GM21526 (cell line): ENCODE data around the gene PGA5.
"Not testable (repeated sequence)": the region's sequence is repeated elsewhere in the genome, so short reads cannot be mapped to it uniquely, and the experiment has no call there.

Experiments used
- ATAC-seq: cut with Tn5 transposase; IDR thresholded peaks from one replicate; pipeline ENCODE4 v1.9.1; 2021; ENCODE audit warnings: moderate library complexity; ENCODE audit not compliant: unreplicated experiment, low FRiP score

Gene PGA5

DNA sequence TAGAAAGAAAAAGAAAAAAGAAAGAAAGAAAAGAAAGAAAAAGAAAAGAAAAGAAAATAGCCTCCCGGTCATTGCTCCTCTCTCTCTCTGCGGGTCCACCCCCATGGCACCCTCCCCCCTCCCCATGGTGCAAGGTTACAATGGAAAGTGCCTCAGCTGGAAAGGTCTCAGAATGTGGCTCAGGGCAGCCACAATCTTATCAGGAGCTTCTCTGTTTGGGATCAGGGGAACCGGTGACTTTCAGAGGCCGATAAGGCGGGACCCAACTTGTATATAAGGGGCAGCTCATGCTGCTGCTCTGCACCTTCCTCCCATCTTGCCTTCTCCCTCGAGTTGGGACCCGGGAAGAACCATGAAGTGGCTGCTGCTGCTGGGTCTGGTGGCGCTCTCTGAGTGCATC, at the start of gene PGA5:
TSS of gene PGA5 (plus strand) at position 301 of the 400 bp plus-strand sequence. CDS start at position 353, 52 bp downstream.
- ATAC-seq, result not testable (repeated sequence)

DNA sequence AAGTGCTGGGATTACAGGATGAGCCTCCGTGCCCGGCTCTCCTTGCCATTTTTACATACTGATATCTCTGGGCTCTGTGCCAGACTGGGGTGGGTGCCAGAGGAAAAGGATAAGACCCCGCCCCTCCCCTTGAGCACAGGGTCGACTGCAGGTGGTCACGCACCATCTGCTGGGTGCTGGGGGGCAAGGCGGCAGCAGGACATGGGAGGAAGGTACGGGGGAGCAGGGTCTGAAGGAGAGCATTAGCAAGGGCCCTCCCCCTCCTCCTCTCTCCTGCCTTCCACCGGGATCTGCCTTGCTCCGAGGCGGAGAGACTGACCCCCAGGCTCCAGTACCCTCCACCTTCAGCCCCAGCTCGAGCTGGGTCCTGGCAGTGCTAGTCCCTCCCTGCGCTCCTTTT, 47.4 kb upstream of the PGA5 start:
- no peak for ATAC-seq

- ATAC-seq, result no peak
These were observed 46.8 kb upstream of the PGA5 start for GRCh38 chr11:61194169-61194671.

- ATAC-seq, result no peak
These were observed 45.8 kb upstream of the PGA5 start for GRCh38 chr11:61194981-61195695.

GRCh38 chr11:61195719-61196118, 45.3 kb upstream of the PGA5 start:
- ATAC-seq, result no peak

GRCh38 chr11:61198361-61198760, 42.6 kb upstream of the PGA5 start:
- ATAC-seq, result no peak

DNA sequence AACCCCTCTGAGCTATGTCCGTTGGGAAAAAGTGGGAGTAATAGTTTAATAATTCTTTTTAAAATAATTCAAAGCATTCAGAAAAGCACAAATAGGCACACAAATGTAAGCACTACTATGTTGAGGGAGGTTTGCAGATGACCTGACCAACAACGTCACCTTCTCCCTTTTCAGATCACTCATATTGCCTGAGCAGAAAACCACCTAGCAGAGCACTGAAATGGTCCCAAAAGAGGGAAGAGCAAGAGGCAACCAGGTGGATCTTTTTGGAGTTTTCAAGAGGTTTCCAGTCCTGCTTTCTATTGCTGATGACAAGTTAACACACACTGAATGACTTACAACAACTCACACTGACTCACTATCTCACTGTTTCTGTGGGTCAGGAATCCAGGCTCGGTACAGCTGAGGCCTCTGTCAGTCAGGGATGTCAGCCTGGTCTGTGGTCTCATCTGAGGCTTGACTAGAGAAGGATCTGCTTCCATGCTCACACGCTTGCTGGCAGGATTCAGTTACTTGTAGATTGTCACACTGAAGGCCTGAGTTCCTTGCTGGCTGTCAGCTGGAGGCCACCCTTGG, 41.9 kb upstream of the PGA5 start:
- no peak for ATAC-seq

DNA sequence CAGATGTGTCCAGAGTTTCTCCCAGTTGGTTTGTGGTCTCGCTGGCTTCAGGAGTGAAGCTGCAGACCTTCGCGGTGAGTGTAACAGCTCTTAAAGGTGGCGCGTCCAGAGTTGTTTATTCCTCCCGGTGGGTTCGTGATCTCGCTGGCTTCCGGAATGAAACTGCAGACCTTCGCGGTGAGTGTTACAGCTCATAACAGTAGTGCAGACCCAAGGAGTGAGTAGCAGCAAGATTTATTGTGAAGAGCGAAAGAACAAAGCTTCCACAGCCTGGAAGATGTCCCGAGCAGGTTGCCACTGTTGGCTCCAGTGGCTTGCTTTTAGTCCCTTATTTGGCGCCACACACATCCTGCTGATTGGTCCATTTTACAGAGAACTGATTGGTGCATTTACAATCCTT, 39.5 kb upstream of the PGA5 start:
- ATAC-seq, result no peak

DNA sequence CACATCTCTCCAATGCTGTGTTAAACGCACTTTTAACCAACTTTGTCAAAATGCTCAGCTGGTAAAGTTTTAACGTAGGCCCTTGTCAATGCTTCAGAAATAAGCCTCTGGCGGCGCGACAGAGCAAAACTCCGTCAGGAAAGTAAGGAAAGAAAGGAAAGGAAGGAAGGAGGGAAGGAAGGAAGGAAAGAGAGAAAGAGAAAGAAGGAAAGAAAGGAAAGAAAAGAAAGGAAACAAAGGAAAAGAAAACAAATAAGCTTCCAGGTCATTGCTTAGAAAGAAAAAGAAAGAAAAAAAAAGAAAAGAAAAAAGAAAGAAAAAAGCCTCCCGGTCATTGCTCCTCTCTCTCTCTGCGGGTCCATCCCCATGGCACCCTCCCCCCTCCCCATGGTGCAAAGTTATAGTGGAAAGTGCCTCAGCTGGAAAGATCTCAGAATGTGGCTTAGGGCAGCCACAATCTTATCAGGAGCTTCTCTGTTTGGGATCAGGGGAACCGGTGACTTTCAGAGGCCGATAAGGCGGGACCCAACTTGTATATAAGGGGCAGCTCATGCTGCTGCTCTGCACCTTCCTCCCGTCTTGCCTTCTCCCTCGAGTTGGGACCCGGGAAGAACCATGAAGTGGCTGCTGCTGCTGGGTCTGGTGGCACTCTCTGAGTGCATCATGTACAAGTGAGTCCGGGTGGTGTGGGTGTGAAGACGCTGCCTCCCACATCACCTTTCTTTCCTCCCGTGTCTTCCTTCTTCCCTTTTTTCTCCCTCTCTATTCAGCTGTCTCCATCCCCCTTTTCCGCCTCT, 37.8 kb upstream of the PGA5 start, which contains the start of gene PGA3:
TSS of gene PGA3 (plus strand) at position 566 of the 797 bp plus-strand sequence. CDS start at position 616, 50 bp downstream.
- not testable (repeated sequence) for ATAC-seq

- not testable (repeated sequence) for ATAC-seq
These were observed 37.1 kb upstream of the PGA5 start for GRCh38 chr11:61203873-61204272.

DNA sequence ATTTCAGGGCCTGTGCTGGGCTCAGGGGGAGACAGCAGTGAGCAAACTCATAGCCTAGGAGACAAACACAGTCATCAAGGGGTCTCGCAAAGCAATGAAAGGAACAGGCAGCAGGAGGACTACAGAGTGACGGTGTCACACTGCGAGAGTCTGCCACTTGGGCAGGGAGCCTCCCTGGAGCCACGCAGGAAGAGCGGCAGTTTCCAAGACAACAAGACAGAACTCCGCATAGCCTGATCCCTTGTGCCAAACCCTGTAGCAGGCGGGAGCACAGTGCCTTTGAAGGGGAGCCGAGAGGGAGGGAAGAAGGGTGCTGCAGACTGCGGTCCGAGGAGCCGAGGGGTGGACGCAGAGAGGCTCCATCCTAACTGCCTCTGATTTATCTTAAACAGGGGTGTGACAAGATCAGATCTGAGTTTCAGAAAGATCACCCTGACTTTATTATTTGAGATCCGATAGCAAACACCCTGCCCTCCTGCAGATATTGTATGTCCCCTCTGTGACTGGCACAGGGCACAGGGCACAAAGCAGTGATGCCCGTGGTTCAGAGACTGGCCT, 36.4 kb upstream of the PGA5 start:
- not testable (repeated sequence) for ATAC-seq

GRCh38 chr11:61207636-61208310, 33.2 kb upstream of the PGA5 start:
- not testable (repeated sequence) for ATAC-seq

DNA sequence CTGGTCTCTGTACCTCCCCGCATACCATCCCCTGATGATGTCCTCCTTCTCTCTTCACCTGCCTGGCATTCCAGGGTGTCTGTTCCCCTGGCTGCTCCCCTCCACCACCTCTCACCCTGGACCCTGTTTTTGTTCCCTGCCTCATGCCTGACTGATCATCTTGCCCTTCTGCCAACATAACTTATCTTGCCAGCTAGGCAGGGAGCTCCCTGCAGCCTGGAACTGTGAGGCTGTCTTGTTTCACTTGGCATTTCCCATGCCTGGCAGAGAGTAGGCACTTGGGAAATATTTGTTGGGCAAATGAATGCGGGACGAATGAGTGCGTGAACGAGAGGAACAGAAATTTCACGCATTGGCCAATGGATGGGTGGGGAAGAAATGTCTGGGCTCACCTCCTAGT, 30.3 kb upstream of the PGA5 start:
- ATAC-seq, result not testable (repeated sequence)

- not testable (repeated sequence) for ATAC-seq
These were observed 29.5 kb upstream of the PGA5 start for GRCh38 chr11:61211327-61211952.

DNA sequence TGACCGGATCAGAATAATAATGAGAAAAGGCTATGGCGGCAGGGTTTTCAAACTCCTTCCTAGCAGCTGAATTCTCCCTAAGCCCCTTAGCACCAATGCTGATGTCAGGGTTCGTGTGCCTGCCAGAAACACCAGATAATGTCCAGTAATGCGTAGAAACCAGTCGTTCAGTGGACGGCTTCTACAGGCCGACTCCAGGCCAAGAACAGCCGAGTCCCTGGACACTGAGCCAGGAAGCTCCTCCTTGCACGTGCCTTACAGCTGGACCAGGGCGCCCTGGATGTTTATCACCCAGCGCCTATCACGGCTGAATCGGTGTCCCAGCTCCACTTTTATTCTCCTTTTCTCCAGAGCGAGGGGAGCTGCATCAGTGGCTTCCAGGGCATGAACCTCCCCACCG, 28.8 kb upstream of the PGA5 start:
- ATAC-seq, result not testable (repeated sequence)

DNA sequence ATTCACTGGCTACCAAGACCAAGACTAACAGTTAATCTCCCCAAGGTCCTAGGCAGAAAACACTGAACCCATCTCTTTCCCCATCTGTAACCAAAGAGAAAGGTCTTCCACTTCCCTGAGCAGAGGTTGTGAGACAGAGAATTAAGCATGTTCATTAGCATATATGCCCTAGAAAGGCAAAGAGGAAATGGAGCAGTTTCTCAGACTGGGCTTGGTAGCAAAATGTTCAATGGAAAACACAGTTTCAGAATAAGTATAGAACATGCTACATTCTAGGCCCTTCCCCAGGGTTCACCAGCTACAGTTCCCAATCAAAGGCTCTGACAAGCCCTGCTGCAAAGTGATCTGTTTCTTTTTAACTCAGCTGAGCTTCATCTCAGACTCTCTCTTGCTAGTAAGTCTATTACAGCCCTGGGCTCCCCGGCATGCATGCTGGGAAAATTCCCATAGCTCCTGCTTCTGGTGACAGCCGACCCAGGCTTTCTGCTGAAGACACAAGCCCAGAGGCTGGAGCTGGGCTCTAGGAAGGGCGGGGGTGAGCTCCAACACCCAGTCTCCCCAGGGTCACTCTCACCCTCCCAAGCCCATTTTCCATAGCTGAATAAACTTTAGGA, 27.2 kb upstream of the PGA5 start:
- ATAC-seq, result not testable (repeated sequence)

DNA sequence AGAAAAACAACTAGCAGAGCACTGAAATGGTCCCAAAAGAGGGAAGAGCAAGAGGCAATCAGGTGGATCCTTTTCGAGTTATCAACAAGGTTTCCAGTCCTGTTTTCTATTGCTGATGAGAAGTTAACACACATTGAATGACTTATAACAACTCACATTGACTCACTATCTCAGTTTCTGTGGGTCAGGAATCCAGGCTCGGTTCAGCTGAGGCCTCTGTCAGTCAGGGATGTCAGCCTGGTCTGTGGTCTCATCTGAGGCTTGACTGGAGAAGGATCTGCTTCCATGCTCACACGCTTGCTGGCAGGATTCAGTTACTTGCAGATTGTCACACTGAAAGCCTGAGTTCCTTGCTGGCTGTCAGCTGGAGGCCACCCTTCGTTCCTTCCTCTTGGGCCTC, 22.7 kb upstream of the PGA5 start:
- ATAC-seq, result not testable (repeated sequence)

DNA sequence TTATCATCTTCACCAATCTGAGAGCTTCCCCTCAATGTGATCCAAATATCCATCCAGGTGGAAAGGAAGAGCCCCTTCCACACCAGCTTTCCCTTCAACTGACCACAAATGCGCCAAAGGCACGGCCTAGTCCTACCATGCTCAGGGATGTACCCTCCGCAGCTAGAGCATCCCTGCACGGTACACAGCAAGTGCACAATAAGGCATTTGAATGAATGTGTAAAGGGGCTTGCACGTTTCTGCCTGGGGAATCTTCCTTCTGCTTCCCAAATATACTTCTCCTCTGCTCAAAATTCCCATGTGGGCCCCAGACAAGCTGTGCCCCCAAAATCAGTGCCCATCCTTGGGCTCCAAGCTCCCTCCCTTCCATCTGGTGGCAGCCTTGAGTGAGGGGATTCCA, 22.0 kb upstream of the PGA5 start:
- not testable (repeated sequence) for ATAC-seq

DNA sequence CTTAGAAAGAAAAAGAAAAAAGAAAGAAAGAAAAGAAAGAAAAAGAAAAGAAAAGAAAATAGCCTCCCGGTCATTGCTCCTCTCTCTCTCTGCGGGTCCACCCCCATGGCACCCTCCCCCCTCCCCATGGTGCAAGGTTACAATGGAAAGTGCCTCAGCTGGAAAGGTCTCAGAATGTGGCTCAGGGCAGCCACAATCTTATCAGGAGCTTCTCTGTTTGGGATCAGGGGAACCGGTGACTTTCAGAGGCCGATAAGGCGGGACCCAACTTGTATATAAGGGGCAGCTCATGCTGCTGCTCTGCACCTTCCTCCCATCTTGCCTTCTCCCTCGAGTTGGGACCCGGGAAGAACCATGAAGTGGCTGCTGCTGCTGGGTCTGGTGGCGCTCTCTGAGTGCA, 18.9 kb upstream of the PGA5 start, which contains the start of gene PGA4:
TSS of gene PGA4 (plus strand) at position 301 of the 400 bp plus-strand sequence. CDS start at position 355, 54 bp downstream.
- ATAC-seq, result not testable (repeated sequence)
